Jurkat, Clone E6-1 (cell line): Measurements from ENCODE around the gene NKD1.

Experiments
- DNase-seq: peaks from one replicate; pipeline ENCODE4 v3.0.0-alpha.2; 2011; ENCODE audit warnings: low read depth, low spot score
- H3K4me3 ChIP-seq: 2 replicates; pipeline ENCODE4 v1.5.1; 2011; ENCODE audit warnings: mild to moderate bottlenecking, low read length, control low read depth, moderate library complexity

Gene NKD1

DNA sequence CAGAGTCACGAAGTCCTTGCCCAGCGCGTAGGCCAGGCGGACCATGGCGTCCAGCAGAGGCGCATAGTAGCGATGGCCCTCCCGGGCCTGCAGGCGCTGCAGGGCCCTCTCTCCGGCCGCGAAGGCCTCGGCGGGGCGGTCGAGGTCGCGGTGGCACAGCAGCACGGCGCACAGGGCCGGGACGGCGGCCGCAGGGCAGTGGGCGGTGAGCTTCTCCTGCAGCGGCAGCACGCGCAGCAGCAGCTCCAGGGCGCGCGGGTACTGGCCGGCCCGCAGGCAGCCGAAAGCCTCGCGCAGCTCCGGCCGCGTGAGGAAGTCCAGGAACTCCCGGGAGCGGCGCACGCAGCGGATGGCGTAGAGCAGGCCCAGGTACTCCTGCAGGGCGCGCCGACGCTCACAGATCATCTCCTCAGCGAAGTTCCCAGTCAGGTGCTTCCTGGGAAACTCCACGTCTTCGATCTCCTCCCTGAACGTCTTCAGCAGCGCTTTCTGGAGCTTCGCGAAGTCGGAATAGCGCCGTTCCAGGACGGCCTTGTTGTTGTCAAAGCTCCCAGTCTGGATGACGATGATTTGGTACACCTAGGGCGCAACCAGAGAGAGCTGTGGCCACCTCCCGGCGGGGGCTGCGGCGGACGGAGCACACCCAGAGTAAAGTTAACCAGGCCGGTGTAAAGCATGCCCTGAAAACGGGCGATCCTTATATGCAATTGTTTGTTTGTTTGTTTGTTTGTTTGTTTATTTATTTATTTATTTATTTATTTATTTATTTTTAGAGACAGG is 125.5 kb downstream of the NKD1 start:
- DNase-seq = no peak
- H3K4me3 ChIP-seq = no peak overlapping the region

DNA sequence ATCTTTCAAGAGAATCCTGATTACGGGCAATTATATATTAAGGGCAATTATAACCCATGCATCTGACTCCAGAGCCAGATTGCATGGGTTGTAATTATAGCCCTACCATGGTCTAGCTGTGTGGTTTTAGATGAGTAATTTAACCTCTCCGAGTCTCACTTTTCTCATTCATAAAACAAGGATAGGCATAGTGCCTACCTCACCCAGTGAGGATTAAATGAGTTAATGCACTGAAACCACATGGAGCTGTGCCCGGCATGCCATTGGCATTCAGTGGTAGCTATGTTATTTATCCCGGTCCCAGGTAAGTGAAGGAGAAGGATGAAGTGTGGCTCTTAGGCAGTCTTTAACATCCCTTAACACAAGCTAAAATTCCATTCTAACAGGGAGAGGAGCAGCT is 126.6 kb downstream of the NKD1 start:
- DNase-seq = no peak
- H3K4me3 ChIP-seq = no peak overlapping the region

DNA sequence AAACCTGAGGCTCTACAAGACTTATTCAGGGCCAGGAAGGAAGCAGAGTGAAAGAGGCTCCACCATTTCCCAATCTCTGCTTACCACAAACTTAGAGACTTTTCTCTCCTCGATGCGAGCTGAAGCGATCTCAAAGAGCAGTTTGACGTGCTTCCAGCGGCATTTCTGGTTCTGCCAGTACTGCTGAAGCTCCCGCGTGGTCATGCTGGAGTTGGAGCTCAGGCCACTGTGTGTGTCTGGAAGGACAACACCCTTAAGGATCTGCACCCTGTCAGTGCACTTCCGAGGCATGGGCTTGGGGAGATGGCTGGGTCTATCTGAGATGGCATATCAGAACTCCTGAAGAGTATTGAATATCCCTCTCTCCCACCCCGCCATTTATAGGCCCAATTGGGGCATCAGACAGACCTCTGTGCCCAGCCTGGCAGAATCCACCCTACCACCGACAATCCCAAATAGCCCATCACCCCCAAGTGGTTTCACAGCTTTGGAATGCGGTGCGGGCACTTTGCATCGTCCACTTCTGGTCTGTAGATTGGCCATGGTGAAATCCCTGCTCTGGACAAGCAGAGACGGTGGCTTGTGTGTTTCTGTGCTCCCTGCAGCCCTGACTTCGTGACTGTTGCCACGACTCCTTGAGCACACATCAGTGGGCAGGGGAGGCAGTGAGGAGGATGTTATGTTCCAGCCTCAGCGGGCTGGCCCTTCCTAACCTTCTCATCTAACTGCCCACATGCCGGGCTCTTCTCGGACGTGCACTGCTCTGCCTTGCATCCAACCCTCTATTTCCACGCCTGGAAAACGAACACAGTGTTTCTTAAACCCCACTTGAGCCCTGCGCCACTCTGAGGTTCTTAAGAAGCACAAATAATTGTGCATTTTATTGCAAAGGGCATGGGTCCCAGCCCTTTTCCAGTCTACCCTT is 127.8 kb downstream of the NKD1 start:
- DNase-seq = no peak

DNA sequence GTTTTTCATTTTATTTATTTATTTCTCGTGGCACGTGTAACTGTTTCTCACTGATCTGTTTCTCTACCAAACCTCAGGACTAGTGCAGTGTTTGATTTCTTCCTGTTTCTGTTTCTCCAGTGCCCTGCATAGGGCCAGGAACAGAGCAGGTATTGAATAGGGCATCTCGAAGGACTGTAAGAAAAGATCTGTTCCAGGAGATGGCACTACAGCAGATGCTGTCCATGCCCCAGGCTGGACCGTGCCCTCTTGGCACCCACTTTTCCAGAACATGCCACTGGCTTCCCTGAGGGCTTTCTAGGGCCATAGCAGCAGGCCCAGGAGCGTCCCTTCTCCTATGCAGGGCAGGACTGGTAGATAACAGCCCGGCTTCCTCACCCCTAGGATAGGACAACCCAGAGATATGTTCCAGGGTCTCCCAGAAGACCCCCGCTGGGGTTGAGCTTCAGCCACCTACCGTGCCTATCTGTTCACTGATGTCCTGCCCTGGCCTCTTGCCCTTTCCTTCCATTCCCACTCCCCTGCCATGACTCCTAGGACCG is 128.6 kb downstream of the NKD1 start:
- no peak for DNase-seq
- H3K4me3 ChIP-seq = no peak overlapping the region

More for the DNA sequence above, 127.8 kb downstream of the NKD1 start:
- no peak overlapping the region for H3K4me3 ChIP-seq

DNA sequence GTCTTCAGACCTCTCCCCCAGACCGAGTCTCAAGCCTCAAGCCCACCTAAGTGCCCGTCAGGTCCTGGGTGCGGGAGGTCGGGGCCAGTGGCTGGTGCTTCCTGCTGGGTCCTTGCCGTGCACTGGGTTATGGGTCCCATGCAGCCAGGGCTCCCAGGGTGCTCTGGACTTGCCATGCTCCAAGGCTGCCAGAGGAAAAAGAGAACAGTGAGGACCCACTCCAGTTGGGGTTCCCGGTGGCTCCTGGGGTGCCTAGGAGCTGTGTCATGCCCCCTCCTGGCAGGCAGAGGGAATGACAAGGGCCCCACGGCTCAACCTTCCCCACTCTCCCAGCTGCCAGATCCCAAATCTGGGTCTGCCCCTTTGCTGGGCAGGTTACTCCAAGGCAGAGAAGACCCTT is 129.2 kb downstream of the NKD1 start:
- DNase-seq = no peak
- H3K4me3 ChIP-seq = no peak overlapping the region

DNA sequence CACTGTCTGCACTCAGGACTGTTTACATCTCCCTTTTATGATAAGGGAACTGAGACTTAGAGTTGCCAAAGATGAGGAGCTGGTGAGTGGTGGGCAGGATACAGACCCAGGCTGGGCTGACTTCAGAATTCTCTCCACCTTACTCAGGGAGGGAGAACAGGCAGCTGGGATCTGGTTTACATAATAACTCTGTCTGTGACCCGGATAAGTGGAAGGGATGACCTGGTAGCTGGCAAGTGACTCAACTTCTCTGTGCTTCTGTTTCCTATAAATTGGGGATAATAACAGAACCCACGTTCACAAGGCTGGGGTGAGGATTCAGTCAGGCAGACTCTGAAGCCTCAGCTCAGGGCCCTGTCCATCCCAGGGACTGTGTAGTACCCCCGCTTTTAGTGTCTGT is 130.3 kb downstream of the NKD1 start:
- no peak overlapping the region for H3K4me3 ChIP-seq
- DNase-seq = no peak

DNA sequence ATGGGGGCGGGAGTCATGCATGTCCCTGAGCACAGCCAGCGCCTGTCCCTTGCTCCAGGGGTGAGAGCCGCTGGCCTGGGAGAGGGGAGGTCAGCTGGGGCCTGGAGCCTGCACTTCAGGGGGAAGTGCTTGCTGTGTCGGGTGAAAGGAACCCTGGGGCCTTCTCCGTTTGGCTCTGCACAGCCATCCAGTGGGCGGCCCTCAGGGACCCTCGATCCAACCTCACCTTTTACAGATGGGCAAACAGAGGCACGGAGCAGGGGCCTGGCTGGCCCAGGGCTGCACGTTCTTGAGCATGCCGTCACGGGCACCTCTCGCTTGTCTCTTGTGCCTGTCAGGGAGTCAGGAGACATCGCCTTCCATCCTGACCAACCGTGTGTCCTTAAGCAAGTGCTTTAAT is 131.1 kb downstream of the NKD1 start:
- no peak overlapping the region for H3K4me3 ChIP-seq
- DNase-seq = no peak

DNA sequence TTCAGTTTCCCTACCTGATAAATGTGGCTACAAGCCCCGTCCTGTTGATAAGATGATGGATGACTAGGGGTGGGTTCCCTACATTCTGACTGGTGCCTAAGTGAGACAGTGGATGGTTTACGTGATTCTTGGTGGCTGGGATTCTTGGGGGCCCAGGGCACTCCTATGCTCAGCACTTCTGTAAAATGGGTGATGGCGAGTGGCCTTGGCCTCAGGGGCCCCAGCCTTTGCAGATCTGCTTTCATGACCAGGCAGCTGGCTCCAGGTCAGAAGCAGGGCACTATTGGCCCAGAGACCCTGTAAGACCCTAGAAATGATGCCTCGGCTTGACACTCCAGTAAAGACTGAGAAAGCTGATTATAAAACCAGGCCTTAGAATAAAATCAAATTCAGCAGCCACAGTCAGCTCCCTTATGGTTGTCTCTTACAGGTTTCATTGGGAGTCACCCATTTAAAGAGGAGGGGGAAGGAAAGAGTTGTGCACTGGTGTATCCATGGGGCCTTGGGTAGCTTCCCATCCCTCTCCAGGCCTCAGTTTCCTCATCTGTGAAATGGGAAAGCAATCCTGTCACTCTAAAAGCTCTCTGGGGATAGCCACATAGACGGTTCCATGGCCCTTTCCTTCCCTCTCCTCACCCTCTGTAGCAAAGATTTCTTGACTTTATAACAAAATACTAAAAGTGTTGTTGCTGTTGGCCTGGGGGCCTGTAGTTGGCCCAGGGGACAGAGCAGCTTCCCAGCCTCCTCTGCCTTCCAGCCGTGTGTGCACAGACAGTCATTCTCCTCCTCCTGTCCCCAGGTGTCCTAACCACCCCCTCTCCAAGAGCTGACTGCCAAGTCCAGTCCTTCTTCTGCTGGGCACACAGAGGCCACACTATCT is 131.7 kb downstream of the NKD1 start:
- DNase-seq = no peak
- H3K4me3 ChIP-seq = no peak overlapping the region

DNA sequence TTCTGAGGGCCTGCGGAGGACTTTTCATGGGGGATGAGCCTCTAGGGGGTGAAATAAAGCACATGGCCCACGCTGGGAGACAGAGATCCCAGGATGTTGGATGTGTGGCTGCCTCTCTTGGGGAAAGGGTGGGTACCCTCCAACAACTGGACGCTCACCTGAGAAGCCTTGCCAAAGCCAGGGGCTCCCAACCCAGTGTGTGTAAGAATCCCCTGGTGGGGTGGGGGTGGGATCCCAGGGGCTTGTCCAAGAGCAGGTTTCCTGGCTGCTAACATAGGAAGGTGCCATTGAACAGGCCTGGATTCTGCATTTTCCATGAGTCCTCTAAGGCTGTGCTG is 132.3 kb downstream of the NKD1 start:
- no peak overlapping the region for H3K4me3 ChIP-seq
- DNase-seq = no peak

DNA sequence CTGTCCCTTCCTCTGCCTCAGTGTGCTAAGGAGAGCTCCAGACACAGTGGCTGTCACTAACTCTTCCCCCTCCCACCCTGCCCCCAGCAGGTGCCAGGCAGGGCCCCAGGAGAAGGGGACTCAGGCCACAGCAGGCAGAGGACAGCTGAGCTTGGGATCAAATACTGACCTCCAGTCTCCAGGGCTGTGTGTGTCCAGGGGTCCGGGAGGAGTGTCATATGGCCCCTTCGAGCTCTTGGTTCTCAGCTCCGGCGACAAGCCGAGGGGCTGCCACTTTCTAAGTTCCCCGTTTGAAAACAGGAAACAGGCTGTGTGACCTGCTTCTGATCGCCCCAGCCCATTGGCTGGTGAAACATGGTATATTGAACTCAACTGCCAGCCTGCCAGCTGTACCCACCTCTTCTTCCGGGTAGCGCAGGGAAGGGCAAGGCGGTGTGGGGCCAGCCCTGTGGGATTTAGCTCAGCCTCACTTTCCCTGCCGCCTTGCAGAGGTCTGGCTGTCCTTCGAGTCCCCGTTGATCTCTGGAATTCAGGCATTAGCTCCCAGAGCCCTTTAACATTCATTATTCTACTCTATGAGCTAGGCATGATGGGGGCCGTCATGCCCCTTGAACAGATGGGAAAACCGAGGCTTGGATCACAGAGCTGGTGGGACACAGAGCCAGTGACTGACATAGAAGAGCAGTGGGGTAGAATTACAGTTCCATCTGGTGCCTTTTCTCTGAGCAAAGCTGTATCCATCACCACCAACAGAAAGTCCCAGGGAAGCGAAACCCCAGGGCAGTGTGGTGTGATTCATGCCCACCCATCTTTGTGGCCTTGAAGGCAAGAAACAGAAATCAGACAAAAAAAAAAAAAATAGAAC is 133.1 kb downstream of the NKD1 start, which contains the start of gene SNX20:
SNX20 (minus strand) TSS at position 292 of the 865 bp plus-strand sequence. CDS start 3,786 bp downstream, outside the sequence.
- no peak for DNase-seq
- H3K4me3 ChIP-seq = no peak within 1 kb of the TSS

DNA sequence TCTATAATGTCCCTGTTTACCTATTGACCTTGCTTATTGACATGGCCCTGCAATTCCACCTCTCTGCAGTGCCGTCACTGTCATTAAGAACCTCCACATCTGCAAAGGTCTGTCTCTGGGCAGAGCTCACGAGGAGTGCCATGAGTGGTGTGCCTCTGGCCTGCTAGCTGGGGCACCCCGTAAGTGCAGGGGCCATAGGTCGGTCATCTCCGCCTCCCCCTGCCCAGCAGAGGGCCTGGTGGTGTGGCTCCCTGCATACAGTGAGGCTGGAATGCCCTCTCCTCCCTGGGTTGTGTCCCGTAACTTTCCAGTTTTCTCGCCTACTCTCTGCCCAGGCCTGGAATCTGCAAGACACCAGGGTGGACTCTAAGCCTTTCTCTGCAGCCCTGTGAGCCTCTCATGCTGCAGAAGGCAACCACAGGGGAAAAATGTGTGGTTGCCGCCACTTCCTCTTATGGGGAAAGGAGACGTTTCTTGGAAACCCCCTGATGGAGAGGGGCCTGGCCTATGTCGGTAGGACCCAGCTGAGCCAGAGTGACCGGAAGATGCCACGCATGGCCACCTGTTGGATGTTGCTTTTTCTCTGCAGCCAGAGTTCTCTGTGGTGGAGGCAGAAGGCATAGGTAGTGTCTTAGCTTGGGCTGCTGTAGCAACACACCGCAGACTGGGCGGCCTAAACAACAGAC is 135.6 kb downstream of the NKD1 start:
- no peak for DNase-seq
- no peak overlapping the region for H3K4me3 ChIP-seq

DNA sequence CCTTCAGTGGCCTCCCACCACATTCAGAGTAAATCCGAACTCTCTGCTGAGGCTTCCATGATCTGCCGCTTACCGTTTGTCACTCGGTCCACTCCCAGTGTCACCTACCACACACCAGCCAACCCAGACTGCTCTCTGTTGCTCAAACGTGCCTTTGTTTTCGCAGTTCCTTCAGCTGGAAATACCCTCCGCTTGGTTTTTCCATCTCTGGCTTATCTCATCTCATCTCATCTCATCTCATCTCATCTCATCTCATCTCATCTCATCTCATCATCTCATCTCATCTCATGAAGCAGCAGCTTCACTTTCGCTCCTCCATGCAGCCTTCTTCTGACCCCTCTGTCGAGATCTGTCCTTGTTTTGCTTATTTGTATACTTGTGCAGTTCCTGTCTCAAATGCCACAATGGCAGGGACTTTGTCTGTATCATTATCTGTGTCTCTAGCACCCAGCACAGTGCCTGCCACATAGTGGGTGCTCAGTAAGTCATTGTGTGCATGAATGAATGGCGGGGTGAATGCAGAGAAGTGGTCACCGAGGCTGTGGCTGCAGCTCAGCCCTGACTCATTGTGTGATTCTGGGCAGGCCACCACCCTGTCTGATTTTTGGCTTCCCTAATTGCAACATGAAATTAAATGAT is 136.7 kb downstream of the NKD1 start:
- no peak for DNase-seq

DNA sequence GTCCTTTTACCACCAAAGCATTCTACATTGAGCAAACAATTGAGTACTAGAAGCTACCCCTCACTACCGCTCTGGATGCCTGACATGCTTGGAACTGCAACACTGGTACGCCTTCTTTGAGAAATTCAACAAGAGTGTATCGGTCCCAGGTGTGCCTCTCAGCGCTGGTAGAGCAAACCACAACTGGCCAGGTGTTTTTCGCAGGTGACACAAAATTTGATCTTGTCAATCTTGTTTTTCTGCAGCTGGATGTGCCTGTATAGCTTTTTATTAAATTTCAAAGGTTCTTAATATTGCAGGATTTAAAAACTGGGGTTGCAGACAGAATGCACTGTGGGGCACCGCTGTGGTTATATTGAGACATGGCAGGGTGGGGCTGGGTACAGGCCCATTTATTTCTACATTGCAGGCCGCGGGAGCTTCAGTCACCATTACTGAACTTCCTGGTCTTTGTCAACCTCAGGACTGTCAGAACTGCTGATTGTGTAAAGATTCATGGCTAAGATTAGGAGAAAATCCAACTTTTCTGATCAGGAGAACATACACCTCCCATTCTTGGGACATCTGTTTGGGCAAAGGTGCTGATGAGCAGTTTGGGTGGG is 137.4 kb downstream of the NKD1 start:
- no peak overlapping the region for H3K4me3 ChIP-seq
- DNase-seq = no peak

More for the DNA sequence above, 136.7 kb downstream of the NKD1 start:
- no peak overlapping the region for H3K4me3 ChIP-seq

DNA sequence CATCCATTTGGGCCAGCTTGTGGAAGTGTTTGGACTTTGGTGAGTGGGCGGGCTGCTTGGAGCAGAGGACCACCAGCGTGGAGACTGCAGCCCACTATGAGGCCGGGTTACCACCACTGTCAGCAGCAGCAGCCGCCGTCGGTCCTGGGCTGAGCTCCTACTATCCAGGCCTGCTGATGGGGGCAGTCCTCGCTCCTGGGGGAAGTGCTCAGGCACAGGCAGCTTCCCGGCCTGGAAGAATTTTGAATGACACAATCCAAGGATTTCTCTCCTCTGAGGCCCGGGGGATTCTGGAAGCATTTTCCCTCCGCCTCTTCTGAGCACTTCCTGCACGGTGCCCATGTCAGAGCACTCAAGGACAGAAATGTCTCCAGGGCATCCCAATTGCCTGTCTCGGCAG is 139.9 kb downstream of the NKD1 start:
- no peak for DNase-seq
- no peak overlapping the region for H3K4me3 ChIP-seq

DNA sequence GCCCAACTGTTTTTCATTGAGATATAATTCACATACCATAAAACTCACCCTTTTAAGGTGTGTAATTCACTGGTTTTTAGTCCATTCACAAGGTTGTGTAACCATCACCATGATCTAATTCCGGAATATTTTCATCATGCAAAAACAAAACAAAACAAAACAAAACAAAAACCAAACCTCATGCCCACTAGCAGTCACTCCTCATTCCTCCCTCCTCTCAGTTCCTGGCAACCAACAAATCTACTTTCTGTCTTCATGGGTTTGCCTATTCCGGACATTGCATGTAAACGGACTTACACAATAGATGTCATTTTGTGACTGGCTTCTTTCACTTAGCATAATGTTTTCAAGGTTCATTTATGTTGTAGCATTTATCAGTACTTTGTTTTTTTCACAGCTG is 140.7 kb downstream of the NKD1 start:
- no peak for DNase-seq
- H3K4me3 ChIP-seq = no peak overlapping the region

DNA sequence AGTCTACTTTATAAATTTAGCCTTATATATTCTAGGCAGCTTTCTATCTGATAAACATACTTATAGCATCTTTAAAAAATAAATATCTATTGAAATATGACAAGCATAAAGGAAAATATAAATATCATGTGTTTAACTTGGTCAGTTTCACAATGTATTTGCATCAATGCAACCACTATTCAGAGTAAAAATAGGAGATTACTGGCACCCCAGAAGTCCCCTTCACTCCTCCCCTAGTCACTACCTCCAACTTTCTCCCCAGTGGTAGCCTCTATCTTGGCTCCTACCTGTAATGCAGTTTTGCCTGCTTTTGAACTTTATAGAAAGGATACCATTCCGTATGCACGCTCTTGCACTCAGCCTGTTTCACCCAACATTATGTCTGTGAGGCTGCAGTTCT is 142.0 kb downstream of the NKD1 start:
- DNase-seq = no peak
- no peak overlapping the region for H3K4me3 ChIP-seq

DNA sequence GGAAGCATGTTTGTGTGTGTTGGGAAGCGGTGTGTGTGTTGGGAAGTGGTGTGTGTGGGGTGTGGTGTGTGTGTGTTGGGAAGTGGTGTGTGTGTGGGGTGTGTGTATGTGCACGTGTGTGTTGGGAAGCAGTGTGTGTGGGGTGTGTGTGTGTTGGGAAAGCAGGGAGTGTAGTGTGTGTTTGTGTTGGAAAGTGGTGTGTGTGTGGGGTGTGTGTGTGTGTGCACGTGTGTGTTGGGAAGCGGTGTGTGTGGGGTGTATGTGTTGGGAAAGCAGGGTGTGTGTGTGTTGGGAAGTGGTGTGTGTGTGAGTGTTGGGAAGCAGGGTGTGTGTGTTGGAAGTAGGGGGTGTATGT is 144.4 kb downstream of the NKD1 start:
- H3K4me3 ChIP-seq = no peak overlapping the region
- no peak for DNase-seq
